HCT116 (cell line): ENCODE data around the gene PTOV1. TPM values are rescaled to one million over a fixed set of nuclear protein-coding genes. Genes with fewer than 3 reads are reported as not detected.

ENCODE experiments used
- ATAC-seq: fragments of 200-7000 bp; cut with Tn5 transposase; 2 replicates; pipeline ENCODE4 v1.9.1; 2020; ENCODE audit warnings: mild to moderate bottlenecking, moderate library complexity
- BruUV-seq: library from RNA; stranded (reverse); fragments of 400-500 nt; replicated peaks from 2 replicates; lab custom pipeline; 2021; lab: Mats Ljungman, UMichigan
- CTCF ChIA-PET: fragments of 300-600 bp; sonication (Branson Sonifier 250); formaldehyde crosslinking; loops from one replicate; lab custom pipeline; 2021; ENCODE audit warnings: antibody characterized with exemption; lab: Charles Lee
- POLR2A ChIA-PET: fragments of 300-600, 350-600 bp; sonication (Branson Sonifier 250); formaldehyde crosslinking; loops from one replicate; lab custom pipeline; 2021; ENCODE audit warnings: antibody characterized with exemption; lab: Charles Lee
- RAD21 ChIA-PET, 2 experiments: fragments of 300-600 bp; sonication (Branson Sonifier 250); formaldehyde crosslinking; loops; one replicate each; lab custom pipeline; 2023; ENCODE audit warnings: low total read pairs in 2 of 2; ENCODE audit not compliant: uncharacterized antibody in 2 of 2, unreplicated experiment in 2 of 2, low non-redundant PET in 1 of 2; lab: Charles Lee
- DNase-seq: peaks from one replicate; pipeline ENCODE4 v3.0.0-alpha.2; 2010; ENCODE audit warnings: low read depth, low spot score
- H2AFZ ChIP-seq: fragments of 200-600 bp; shearing (Covaris generic), sonication (generic); 2 replicates; pipeline ENCODE4 v1.6.1; 2017; ENCODE audit warnings: low read depth, mixed run types, mixed read lengths, antibody characterized with exemption, low read length; ENCODE audit not compliant: poor library complexity, severe bottlenecking
- H3K27ac ChIP-seq: 2 replicates; pipeline ENCODE4 v1.5.1; 2012; ENCODE audit warnings: low read depth, low read length
- H3K27me3 ChIP-seq: fragments of 200-600 bp; sonication (generic); 2 replicates; pipeline ENCODE4 v1.6.1; 2016; ENCODE audit warnings: mixed run types, low read length, mixed read lengths; ENCODE audit not compliant: insufficient read depth
- H3K36me3 ChIP-seq, 2 experiments: fragments of 200-500 bp in 1 of 2; fragments of 200-600 bp in 1 of 2; sonication (Bioruptor generic) in 1 of 2; sonication (generic) in 1 of 2; 2 replicates each; pipeline versions ENCODE4 v1.5.1 to v1.6.1; 2014 to 2016; ENCODE audit warnings: low read length in 2 of 2, inconsistent platforms in 1 of 2, mixed read lengths in 1 of 2, mixed run types in 1 of 2; ENCODE audit not compliant: insufficient read depth in 2 of 2, control insufficient read depth in 1 of 2
- H3K4me1 ChIP-seq, 2 experiments: fragments of 200-600 bp in 1 of 2; sonication (generic) in 1 of 2; 2 replicates each; pipeline versions ENCODE4 v1.5.1 to v1.6.1; 2012 to 2017; ENCODE audit warnings: low read length in 2 of 2, inconsistent platforms in 1 of 2, mild to moderate bottlenecking in 1 of 2, mixed read lengths in 1 of 2, mixed run types in 1 of 2, moderate library complexity in 1 of 2; ENCODE audit not compliant: insufficient read depth in 2 of 2, control insufficient read depth in 1 of 2
- H3K4me2 ChIP-seq: fragments of 200-600 bp; sonication (generic); 2 replicates; pipeline ENCODE4 v1.6.1; 2017; ENCODE audit warnings: mixed run types, low read length, mixed read lengths
- H3K4me3 ChIP-seq, 2 experiments: fragments of 200-600 bp in 1 of 2; sonication (generic) in 1 of 2; replicated peaks in 1 of 2; 2 replicates each; pipeline ENCODE4 v1.5.1; 2011 to 2016; ENCODE audit warnings: low read length in 2 of 2, control low read depth in 1 of 2, low read depth in 1 of 2, mild to moderate bottlenecking in 1 of 2, mixed read lengths in 1 of 2, mixed run types in 1 of 2
- H3K79me2 ChIP-seq: fragments of 200-600 bp; sonication (generic); 2 replicates; pipeline ENCODE4 v1.6.1; 2017; ENCODE audit warnings: mild to moderate bottlenecking, mixed run types, low read length, moderate library complexity, mixed read lengths; ENCODE audit not compliant: insufficient read depth
- H3K9ac ChIP-seq: fragments of 200-600 bp; sonication (generic); 2 replicates; pipeline ENCODE4 v1.6.1; 2016; ENCODE audit warnings: low read length, mixed read lengths
- H3K9me2 ChIP-seq: fragments of 200-600 bp; sonication (generic), shearing (Covaris generic); 2 replicates; pipeline ENCODE4 v1.6.1; 2017; ENCODE audit warnings: mixed run types, mild to moderate bottlenecking, moderate library complexity; ENCODE audit not compliant: insufficient read depth
- H3K9me3 ChIP-seq, 2 experiments: fragments of 200-500 bp in 1 of 2; fragments of 200-600 bp in 1 of 2; sonication (Bioruptor generic) in 1 of 2; sonication (generic) in 1 of 2; 2 replicates each; pipeline ENCODE4 v1.6.1; 2014 to 2017; ENCODE audit warnings: low read length in 2 of 2, mixed read lengths in 2 of 2, inconsistent platforms in 1 of 2, low read depth in 1 of 2, mild to moderate bottlenecking in 1 of 2, mixed run types in 1 of 2, moderate library complexity in 1 of 2; ENCODE audit not compliant: control insufficient read depth in 1 of 2, insufficient read depth in 1 of 2
- H4K20me1 ChIP-seq: fragments of 200-600 bp; sonication (generic), shearing (Covaris generic); 2 replicates; pipeline ENCODE4 v1.6.1; 2017; ENCODE audit warnings: mixed run types, mild to moderate bottlenecking, moderate library complexity; ENCODE audit not compliant: insufficient read depth
- ATF3 ChIP-seq: IDR thresholded peaks from 2 replicates; pipeline ENCODE4 v1.6.1; 2012
- CBX3 ChIP-seq: IDR thresholded peaks from 2 replicates; pipeline ENCODE4 v1.6.1; 2012; ENCODE audit warnings: low read depth
- ELF1 ChIP-seq: IDR thresholded peaks from 2 replicates; pipeline ENCODE4 v1.6.1; 2012; ENCODE audit warnings: low read depth, borderline replicate concordance
- EZH2phosphoT487 ChIP-seq: fragments of 200-600 bp; IDR thresholded peaks from 2 replicates; pipeline ENCODE4 v1.6.1; 2018; ENCODE audit warnings: antibody characterized with exemption, borderline replicate concordance
- FOSL1 ChIP-seq: IDR thresholded peaks from 2 replicates; pipeline ENCODE4 v1.6.1; 2012; ENCODE audit warnings: low read depth
- JUND ChIP-seq: IDR thresholded peaks from 2 replicates; pipeline ENCODE4 v1.6.1; 2012
- POLR2A ChIP-seq: IDR thresholded peaks from 2 replicates; pipeline ENCODE4 v1.7.0; 2011; ENCODE audit warnings: borderline replicate concordance; ENCODE audit not compliant: insufficient read depth, insufficient read length; ENCODE audit errors: extremely low read depth
- REST ChIP-seq: IDR thresholded peaks from 2 replicates; pipeline ENCODE4 v1.6.1; 2012; ENCODE audit warnings: low read depth
- SRF ChIP-seq: IDR thresholded peaks from 2 replicates; pipeline ENCODE4 v1.6.1; 2012; ENCODE audit warnings: low read depth
- TCF7L2 ChIP-seq: IDR thresholded peaks from 2 replicates; pipeline ENCODE4 v1.7.0; 2011; ENCODE audit warnings: borderline replicate concordance, inconsistent platforms; ENCODE audit not compliant: insufficient read depth, insufficient read length; ENCODE audit errors: extremely low read depth
- ZNF274 ChIP-seq: fragments of 200-500 bp; sonication (Bioruptor generic); IDR thresholded peaks from 2 replicates; pipeline ENCODE4 v1.6.1; 2014; ENCODE audit warnings: mild to moderate bottlenecking, low read depth, low read length, inconsistent platforms
- intact Hi-C: fragments of 100-400 bp; cut with micrococcal nuclease; formaldehyde crosslinking; loops from 2 replicates; pipeline ENCODE4 v1.10.0; 2022
- total RNA-seq: library from RNA; stranded (reverse); gene quantifications from one replicate; pipeline ENCODE4 v1.2.1, GENCODE V29; 2021; ENCODE audit not compliant: unreplicated experiment
- TF ChIP-seq, protein P1 (sequence below): IDR thresholded peaks from 2 replicates; pipeline ENCODE4 v1.6.1; 2012
- TF ChIP-seq, protein P2 (sequence below), 3 experiments: fragments of 200-600 bp in 1 of 3; sonication (generic) in 1 of 3; IDR thresholded peaks in 2 of 3; conservative IDR thresholded peaks in 1 of 3; 2 replicates each; pipeline ENCODE4 v1.5.1; 2012 to 2017; ENCODE audit warnings: low read depth in 2 of 3, low read length in 2 of 3, antibody characterized with exemption in 1 of 3, borderline replicate concordance in 1 of 3, control low read depth in 1 of 3, mild to moderate bottlenecking in 1 of 3, mixed read lengths in 1 of 3, mixed run types in 1 of 3, moderate library complexity in 1 of 3; ENCODE audit not compliant: insufficient read depth in 1 of 3

The PTOV1 gene
- total RNA-seq, 1 experiment from 2014 or later, result 236 TPM

DNA sequence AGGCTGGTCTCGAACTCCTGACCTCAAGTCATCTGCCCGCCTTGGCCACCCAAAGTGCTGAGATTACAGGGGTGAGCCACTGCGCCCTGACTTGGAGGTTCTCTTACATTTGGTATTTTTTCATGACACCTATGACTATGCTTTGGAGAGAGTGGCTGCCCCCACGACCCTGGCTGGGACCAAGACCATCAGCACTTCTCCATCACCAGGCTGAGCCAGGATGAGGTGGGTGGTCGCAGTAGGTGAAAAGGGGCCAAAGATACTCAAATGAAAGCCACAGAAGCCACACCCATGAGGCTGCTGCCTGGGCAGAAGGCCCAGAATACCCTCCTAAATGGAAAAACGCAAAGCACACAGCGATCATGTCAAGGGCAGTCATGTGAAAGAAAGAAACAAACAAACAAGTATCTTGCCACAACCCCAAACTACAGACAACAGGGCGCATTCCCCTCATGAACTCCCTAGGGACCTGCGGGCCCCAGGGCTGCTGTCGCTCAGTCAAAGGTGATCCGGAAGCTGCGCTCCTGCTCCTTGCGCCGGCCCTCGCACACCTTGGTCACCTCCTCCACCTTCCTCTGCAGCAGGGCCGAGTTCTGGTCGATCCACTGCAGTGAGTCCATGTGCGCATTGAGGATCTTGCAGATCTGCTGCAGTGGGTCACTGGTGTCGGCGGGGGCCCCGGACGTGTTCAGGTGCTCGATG lies 56.9 kb downstream of the PTOV1 start:
- Histone ChIP-seq H3K4me3 (no peak overlapping the region), H3K9ac (no peak overlapping the region), H2AFZ (no peak overlapping the region), H3K9me3 (no peaks in the 10 kb centered on the region), H3K79me2 (peaks cover 36% of the 10 kb centered on the region), H3K27me3 (no peaks in the 10 kb centered on the region), H3K36me3 (peaks cover 20 to 38% of the 10 kb centered on the region in 2 experiments), H3K27ac (no peak overlapping the region), H3K4me2 (no peak overlapping the region), H4K20me1 (no peaks in the 10 kb centered on the region), H3K9me2 (no peaks in the 10 kb centered on the region), H3K4me1 (no peaks in the 10 kb centered on the region)
- CTCF ChIA-PET, result no interaction called here
- intact Hi-C loops, result no loop called here
- no peak for ATAC-seq
- POLR2A ChIA-PET, result no interaction called here
- RAD21 ChIA-PET, result no interaction called here
- BruUV-seq, result no TSS peak
- TF ChIP-seq ATF3 (no peak), TCF7L2 (no peak), CBX3 (no peak), POLR2A (no peak), SRF (no peak), ZNF274 (no peak), REST (no peak), ELF1 (no peak), FOSL1 (no peak), JUND (no peak), EZH2phosphoT487 (no peak)
- TF ChIP-seq, protein P1, sequence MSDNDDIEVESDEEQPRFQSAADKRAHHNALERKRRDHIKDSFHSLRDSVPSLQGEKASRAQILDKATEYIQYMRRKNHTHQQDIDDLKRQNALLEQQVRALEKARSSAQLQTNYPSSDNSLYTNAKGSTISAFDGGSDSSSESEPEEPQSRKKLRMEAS, result no peak
- TF ChIP-seq, protein P2, sequence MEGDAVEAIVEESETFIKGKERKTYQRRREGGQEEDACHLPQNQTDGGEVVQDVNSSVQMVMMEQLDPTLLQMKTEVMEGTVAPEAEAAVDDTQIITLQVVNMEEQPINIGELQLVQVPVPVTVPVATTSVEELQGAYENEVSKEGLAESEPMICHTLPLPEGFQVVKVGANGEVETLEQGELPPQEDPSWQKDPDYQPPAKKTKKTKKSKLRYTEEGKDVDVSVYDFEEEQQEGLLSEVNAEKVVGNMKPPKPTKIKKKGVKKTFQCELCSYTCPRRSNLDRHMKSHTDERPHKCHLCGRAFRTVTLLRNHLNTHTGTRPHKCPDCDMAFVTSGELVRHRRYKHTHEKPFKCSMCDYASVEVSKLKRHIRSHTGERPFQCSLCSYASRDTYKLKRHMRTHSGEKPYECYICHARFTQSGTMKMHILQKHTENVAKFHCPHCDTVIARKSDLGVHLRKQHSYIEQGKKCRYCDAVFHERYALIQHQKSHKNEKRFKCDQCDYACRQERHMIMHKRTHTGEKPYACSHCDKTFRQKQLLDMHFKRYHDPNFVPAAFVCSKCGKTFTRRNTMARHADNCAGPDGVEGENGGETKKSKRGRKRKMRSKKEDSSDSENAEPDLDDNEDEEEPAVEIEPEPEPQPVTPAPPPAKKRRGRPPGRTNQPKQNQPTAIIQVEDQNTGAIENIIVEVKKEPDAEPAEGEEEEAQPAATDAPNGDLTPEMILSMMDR (IDR thresholded peaks at IDR 0.05 in 2 of 3, conservative IDR thresholded peaks at IDR 0.05 in 1 of 3; ENCODE audit: borderline replicate concordance in 1 of 3, insufficient read depth in 1 of 3, low read depth in 2 of 3, low read length in 2 of 3), result no peak
- DNase-seq, result no peak
